Measurements from ENCODE around the gene ESPL1.

The ESPL1 gene

DNA sequence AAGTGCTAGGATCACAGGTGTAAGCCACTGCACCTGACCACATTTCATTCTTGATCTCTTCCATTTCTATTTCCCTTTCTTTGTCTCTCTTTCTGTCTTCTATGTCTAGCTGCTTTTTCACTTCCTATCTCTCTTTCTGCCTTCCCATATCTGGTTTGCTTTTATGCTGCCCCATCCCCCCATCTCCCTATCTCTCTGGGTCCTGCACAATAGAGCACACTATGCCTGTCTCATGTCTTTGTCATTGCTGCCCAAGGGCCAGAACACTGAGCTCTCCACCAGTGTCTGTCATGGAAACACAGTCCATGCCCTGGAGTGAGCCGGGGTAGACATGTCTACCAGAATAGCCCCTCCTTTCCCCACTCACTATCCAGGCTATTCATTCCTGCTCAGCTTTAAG lies 23.8 kb upstream of the ESPL1 start:
- no peaks in the 10 kb centered on the region for H3K9me3 ChIP-seq (ENCODE audit: control insufficient read depth, insufficient read depth, low read depth, low read length)
- no peak overlapping the region for H3K4me3 ChIP-seq (ENCODE audit: low read depth, low read length)
- no peak overlapping the region for H3K9ac ChIP-seq (ENCODE audit: low read length)
- no peak overlapping the region for H3K27ac ChIP-seq (ENCODE audit: low read depth, low read length)
- H3K27me3 ChIP-seq (ENCODE audit: control insufficient read depth, insufficient read depth, low read length): no peaks in the 10 kb centered on the region
- peaks cover 23% of the 10 kb centered on the region for H3K4me1 ChIP-seq (ENCODE audit: control insufficient read depth, insufficient read depth, low read length)
- no peaks in the 10 kb centered on the region for H3K36me3 ChIP-seq (ENCODE audit: control insufficient read depth, insufficient read depth, low read length)

- Histone ChIP-seq H3K4me3 (ENCODE audit: low read depth, low read length) (no peak overlapping the region), H3K4me1 (ENCODE audit: control insufficient read depth, insufficient read depth, low read length) (peaks cover 23% of the 10 kb centered on the region), H3K27me3 (ENCODE audit: control insufficient read depth, insufficient read depth, low read length) (no peaks in the 10 kb centered on the region), H3K9me3 (ENCODE audit: control insufficient read depth, insufficient read depth, low read depth, low read length) (no peaks in the 10 kb centered on the region), H3K27ac (ENCODE audit: low read depth, low read length) (no peak overlapping the region), H3K36me3 (ENCODE audit: control insufficient read depth, insufficient read depth, low read length) (no peaks in the 10 kb centered on the region), H3K9ac (ENCODE audit: low read length) (no peak overlapping the region)
These were observed 22.8 kb upstream of the ESPL1 start for GRCh38 chr12:53245286-53245685.

DNA sequence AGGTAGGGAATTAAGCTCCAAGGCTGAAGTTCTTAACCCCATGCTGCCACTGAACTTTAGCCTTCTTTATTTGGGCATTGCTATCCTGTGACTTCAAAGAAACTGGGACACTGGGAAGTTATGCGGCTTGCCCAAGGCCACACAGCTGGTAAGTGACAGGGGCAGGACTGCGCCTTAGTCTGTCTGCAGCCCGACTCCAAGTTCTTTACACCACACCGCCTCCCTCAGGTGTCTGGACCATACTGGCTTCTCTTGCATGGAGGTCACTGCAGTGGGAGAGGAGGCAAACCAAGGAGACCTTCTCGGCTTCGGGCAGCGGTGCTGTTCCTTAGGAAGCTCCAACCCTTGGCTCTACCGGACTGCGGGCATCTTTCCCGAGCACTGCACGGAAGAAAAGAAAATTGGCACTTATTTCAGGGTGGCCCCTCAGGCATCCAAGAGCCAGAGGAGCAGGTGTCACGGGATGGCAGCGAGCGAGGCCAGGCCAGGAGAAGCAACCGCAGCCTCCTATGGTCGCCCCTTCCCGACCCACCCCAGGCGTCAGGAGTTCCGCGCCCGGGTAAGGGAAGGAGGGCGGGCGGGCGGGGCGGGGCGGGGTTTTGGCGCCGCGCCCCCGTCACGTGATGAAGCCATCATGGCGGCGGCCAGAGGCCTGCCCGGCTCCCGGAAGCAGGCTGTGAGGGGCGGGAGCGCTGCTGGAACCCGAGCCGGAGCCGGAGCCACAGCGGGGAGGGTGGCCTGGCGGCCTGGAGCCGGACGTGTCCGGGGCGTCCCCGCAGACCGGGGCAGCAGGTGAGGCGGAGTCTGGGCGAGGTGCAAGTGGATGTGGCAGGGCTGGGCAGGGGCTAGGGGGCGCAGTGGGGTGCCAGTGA lies 16.4 kb upstream of the ESPL1 start:
- H3K9ac ChIP-seq (ENCODE audit: low read length): peak overlapping the region; percentile 85
- H3K27ac ChIP-seq (ENCODE audit: low read depth, low read length): peak overlapping the region; percentile 37; the same call in 1 of the 2 replicates
- peaks cover 6% of the 10 kb centered on the region; the same call in 1 of the 2 replicates for H3K36me3 ChIP-seq (ENCODE audit: control insufficient read depth, insufficient read depth, low read length)

GRCh38 chr12:53252349-53252916 lies 15.7 kb upstream of the ESPL1 start:
- Histone ChIP-seq H3K4me1 (ENCODE audit: control insufficient read depth, insufficient read depth, low read length) (peaks cover 12% of the 10 kb centered on the region; the same call in 1 of the 2 replicates), H3K27me3 (ENCODE audit: control insufficient read depth, insufficient read depth, low read length) (no peaks in the 10 kb centered on the region), H3K36me3 (ENCODE audit: control insufficient read depth, insufficient read depth, low read length) (peaks cover 6% of the 10 kb centered on the region; the same call in 1 of the 2 replicates), H3K27ac (ENCODE audit: low read depth, low read length) (peak overlapping the region; percentile 37; the same call in 1 of the 2 replicates), H3K4me3 (ENCODE audit: low read depth, low read length) (peak overlapping the region; percentile 99), H3K9me3 (ENCODE audit: control insufficient read depth, insufficient read depth, low read depth, low read length) (no peaks in the 10 kb centered on the region), H3K9ac (ENCODE audit: low read length) (peak overlapping the region; percentile 85)

More for the DNA sequence above, 16.4 kb upstream of the ESPL1 start:
- Histone ChIP-seq H3K27me3 (ENCODE audit: control insufficient read depth, insufficient read depth, low read length) (no peaks in the 10 kb centered on the region), H3K4me3 (ENCODE audit: low read depth, low read length) (peak overlapping the region; percentile 99), H3K9me3 (ENCODE audit: control insufficient read depth, insufficient read depth, low read depth, low read length) (no peaks in the 10 kb centered on the region), H3K4me1 (ENCODE audit: control insufficient read depth, insufficient read depth, low read length) (peaks cover 12% of the 10 kb centered on the region; the same call in 1 of the 2 replicates)

DNA sequence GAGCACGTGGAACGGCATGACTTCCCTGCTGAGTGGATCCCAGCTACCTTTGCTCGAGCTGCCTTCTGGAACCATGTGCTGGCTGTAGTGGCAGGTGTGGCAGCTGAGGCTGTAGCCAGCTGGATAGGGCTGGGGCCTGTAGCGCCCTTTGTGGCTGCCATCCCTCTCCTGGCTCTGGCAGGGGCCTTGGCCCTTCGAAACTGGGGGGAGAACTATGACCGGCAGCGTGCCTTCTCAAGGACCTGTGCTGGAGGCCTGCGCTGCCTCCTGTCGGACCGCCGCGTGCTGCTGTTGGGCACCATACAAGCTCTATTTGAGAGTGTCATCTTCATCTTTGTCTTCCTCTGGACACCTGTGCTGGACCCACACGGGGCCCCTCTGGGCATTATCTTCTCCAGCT lies 14.8 kb upstream of the ESPL1 start:
- Histone ChIP-seq H3K4me3 (ENCODE audit: low read depth, low read length) (peak overlapping the region; percentile 99; the same call in 1 of the 2 replicates), H3K27ac (ENCODE audit: low read depth, low read length) (no peak overlapping the region), H3K9me3 (ENCODE audit: control insufficient read depth, insufficient read depth, low read depth, low read length) (no peaks in the 10 kb centered on the region), H3K9ac (ENCODE audit: low read length) (no peak overlapping the region), H3K27me3 (ENCODE audit: control insufficient read depth, insufficient read depth, low read length) (no peaks in the 10 kb centered on the region), H3K4me1 (ENCODE audit: control insufficient read depth, insufficient read depth, low read length) (peaks cover 12% of the 10 kb centered on the region; the same call in 1 of the 2 replicates), H3K36me3 (ENCODE audit: control insufficient read depth, insufficient read depth, low read length) (peaks cover 6% of the 10 kb centered on the region; the same call in 1 of the 2 replicates)

DNA sequence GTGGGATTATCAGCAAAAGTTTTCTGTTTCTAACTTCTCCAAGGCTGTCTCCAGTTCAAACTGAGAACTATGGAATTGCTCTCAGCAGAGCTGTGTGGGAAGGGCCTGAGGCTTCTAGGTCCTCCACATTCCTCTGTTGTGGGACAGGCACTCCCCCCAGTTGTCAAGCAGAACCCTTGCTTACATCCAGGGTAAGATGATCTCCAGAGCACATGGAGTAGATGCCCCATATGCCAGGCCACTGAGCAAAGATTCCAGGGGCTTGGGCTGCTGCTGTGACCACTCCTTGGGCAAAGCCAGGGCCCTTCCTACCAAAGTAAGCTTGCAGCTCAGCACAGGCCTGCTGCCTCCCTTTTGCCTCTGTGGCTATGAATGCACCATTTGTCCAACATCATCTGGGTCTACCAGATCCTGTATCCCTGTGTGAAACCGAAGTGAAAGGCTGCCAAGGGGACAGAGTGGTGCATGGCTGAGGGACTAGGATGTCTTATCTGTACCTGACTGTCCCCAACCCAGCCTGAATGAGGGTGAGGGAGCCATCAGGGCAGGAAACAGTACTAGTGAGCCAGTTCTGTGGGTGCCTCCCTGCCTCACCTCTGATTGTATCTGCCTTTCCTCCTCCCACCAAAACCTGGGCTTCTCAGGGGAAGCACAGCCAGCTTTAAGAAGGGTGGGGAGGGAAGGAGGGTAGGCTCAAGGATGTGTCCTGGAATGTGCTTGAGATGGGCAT lies 13.1 kb upstream of the ESPL1 start:
- Histone ChIP-seq H3K9ac (ENCODE audit: low read length) (no peak overlapping the region), H3K9me3 (ENCODE audit: control insufficient read depth, insufficient read depth, low read depth, low read length) (no peaks in the 10 kb centered on the region)

GRCh38 chr12:53255996-53256395 lies 12.1 kb upstream of the ESPL1 start:
- Histone ChIP-seq H3K36me3 (ENCODE audit: control insufficient read depth, insufficient read depth, low read length) (peaks cover 6% of the 10 kb centered on the region; the same call in 1 of the 2 replicates), H3K27ac (ENCODE audit: low read depth, low read length) (no peak overlapping the region), H3K4me1 (ENCODE audit: control insufficient read depth, insufficient read depth, low read length) (peaks cover 10% of the 10 kb centered on the region; the same call in 1 of the 2 replicates), H3K9ac (ENCODE audit: low read length) (no peak overlapping the region), H3K9me3 (ENCODE audit: control insufficient read depth, insufficient read depth, low read depth, low read length) (no peaks in the 10 kb centered on the region), H3K4me3 (ENCODE audit: low read depth, low read length) (no peak overlapping the region), H3K27me3 (ENCODE audit: control insufficient read depth, insufficient read depth, low read length) (no peaks in the 10 kb centered on the region)

More for the DNA sequence above, 13.1 kb upstream of the ESPL1 start:
- no peaks in the 10 kb centered on the region for H3K27me3 ChIP-seq (ENCODE audit: control insufficient read depth, insufficient read depth, low read length)
- H3K4me1 ChIP-seq (ENCODE audit: control insufficient read depth, insufficient read depth, low read length): peaks cover 12% of the 10 kb centered on the region; the same call in 1 of the 2 replicates
- H3K4me3 ChIP-seq (ENCODE audit: low read depth, low read length): no peak overlapping the region
- H3K36me3 ChIP-seq (ENCODE audit: control insufficient read depth, insufficient read depth, low read length): peaks cover 6% of the 10 kb centered on the region; the same call in 1 of the 2 replicates
- H3K27ac ChIP-seq (ENCODE audit: low read depth, low read length): no peak overlapping the region

DNA sequence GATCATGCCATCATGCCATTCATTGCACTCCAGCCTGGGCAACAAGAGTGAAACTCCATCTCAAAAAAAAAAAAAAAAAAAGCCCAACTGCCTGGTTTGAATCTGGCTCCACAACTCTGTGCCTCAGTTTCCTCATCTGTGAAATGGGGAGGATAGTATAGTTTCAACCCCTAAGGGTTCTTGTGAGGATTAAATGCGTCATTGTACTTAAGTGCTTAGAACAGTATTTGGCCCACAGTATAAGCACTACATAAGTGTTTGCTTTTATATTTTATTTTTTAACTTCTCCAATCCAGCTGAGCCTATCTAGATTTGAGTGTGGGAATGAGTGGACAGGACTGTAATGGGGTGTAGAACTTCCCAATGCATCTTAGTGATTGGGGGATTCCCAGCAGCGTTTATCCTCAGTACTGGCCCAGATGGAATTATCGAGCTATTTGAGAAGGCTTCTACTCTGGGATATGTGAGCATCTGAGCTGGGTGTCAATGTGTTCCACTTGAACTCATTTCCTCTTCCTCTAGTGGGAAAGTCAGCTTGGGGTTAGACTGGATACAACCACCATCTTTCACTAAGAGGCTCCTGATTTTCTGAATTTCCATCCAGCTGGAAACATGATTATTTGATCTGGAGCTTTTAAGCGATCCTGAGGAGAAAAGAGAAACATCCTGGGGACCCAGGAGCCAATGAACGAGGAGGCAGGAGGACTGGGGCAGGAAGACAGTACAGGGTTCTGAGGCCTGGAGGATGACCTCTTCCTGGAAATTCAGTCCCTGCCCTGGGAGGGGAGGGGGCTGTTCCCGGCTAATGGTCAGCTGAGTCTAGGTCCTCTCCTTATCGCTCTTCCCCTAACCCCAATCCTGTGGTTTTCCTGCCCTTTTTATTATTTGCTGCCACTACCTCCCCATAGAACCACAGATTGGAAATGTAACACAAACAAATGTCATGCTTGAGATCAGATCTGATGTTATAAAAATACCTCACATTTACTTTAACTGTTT lies 9.3 kb upstream of the ESPL1 start:
- H3K9me3 ChIP-seq (ENCODE audit: control insufficient read depth, insufficient read depth, low read depth, low read length): no peaks in the 10 kb centered on the region
- H3K27ac ChIP-seq (ENCODE audit: low read depth, low read length): no peak overlapping the region
- no peak overlapping the region for H3K4me3 ChIP-seq (ENCODE audit: low read depth, low read length)
- H3K27me3 ChIP-seq (ENCODE audit: control insufficient read depth, insufficient read depth, low read length): no peaks in the 10 kb centered on the region
- no peak overlapping the region for H3K9ac ChIP-seq (ENCODE audit: low read length)
- H3K4me1 ChIP-seq (ENCODE audit: control insufficient read depth, insufficient read depth, low read length): no peaks in the 10 kb centered on the region
- H3K36me3 ChIP-seq (ENCODE audit: control insufficient read depth, insufficient read depth, low read length): peaks cover 4% of the 10 kb centered on the region; the same call in 1 of the 2 replicates

- no peak overlapping the region for H3K27ac ChIP-seq (ENCODE audit: low read depth, low read length)
- no peaks in the 10 kb centered on the region for H3K9me3 ChIP-seq (ENCODE audit: control insufficient read depth, insufficient read depth, low read depth, low read length)
- no peak overlapping the region for H3K4me3 ChIP-seq (ENCODE audit: low read depth, low read length)
- no peaks in the 10 kb centered on the region for H3K4me1 ChIP-seq (ENCODE audit: control insufficient read depth, insufficient read depth, low read length)
- H3K9ac ChIP-seq (ENCODE audit: low read length): no peak overlapping the region
- no peaks in the 10 kb centered on the region for H3K27me3 ChIP-seq (ENCODE audit: control insufficient read depth, insufficient read depth, low read length)
- H3K36me3 ChIP-seq (ENCODE audit: control insufficient read depth, insufficient read depth, low read length): no peaks in the 10 kb centered on the region
These were observed 8.2 kb upstream of the ESPL1 start for GRCh38 chr12:53259891-53260290.

GRCh38 chr12:53265783-53266182 lies 2.3 kb upstream of the ESPL1 start:
- Histone ChIP-seq H3K27ac (ENCODE audit: low read depth, low read length) (no peak overlapping the region), H3K4me1 (ENCODE audit: control insufficient read depth, insufficient read depth, low read length) (peaks cover 4% of the 10 kb centered on the region; the same call in 1 of the 2 replicates), H3K4me3 (ENCODE audit: low read depth, low read length) (no peak overlapping the region), H3K36me3 (ENCODE audit: control insufficient read depth, insufficient read depth, low read length) (peaks cover 17% of the 10 kb centered on the region), H3K9me3 (ENCODE audit: control insufficient read depth, insufficient read depth, low read depth, low read length) (no peaks in the 10 kb centered on the region), H3K9ac (ENCODE audit: low read length) (no peak overlapping the region), H3K27me3 (ENCODE audit: control insufficient read depth, insufficient read depth, low read length) (no peaks in the 10 kb centered on the region)

Data from HUES6 (cell line).